HepG2 (cell line): Measurements from ENCODE around the gene NIPAL1. TPM values are rescaled to one million over a fixed set of nuclear protein-coding genes. Genes with fewer than 3 reads are reported as not detected.

Source experiments
- ATF3 ChIP-seq: sonication (generic); formaldehyde crosslinking; IDR thresholded peaks from 2 replicates; pipeline ENCODE4 v1.4.0; 2020; ENCODE audit warnings: missing genetic modification reagents
- MEIS2 ChIP-seq: sonication (generic); formaldehyde crosslinking; IDR thresholded peaks from 2 replicates; pipeline ENCODE4 v1.9.0; 2021; ENCODE audit warnings: mild to moderate bottlenecking, missing genetic modification reagents
- MIER2 ChIP-seq: IDR thresholded peaks from 2 replicates; pipeline ENCODE4 v1.6.1; 2016; ENCODE audit warnings: missing biosample characterization, missing genetic modification reagents
- PAX8 ChIP-seq: sonication (generic); formaldehyde crosslinking; IDR thresholded peaks from 2 replicates; pipeline ENCODE4 v1.8.0; 2022; ENCODE audit warnings: mild to moderate bottlenecking, missing genetic modification reagents, borderline replicate concordance
- POLR2G ChIP-seq: fragments of 200-400 bp; formaldehyde crosslinking; IDR thresholded peaks from 2 replicates; pipeline ENCODE4 v1.6.1; 2018; ENCODE audit warnings: mild to moderate bottlenecking, low read depth, low read length, moderate library complexity
- RERE ChIP-seq: IDR thresholded peaks from 2 replicates; pipeline ENCODE4 v1.6.1; 2016; ENCODE audit warnings: low read depth, missing genetic modification reagents, missing compliant biosample characterization
- SMAD1 ChIP-seq: sonication (generic); formaldehyde crosslinking; IDR thresholded peaks from 2 replicates; pipeline ENCODE4 v1.4.0; 2020; ENCODE audit warnings: missing genetic modification reagents, low read depth, mild to moderate bottlenecking, borderline replicate concordance
- TAF1 ChIP-seq: sonication (generic); formaldehyde crosslinking; IDR thresholded peaks from 2 replicates; pipeline ENCODE4 v1.4.0; 2020; ENCODE audit warnings: missing genetic modification reagents
- ZBTB42 ChIP-seq: sonication (generic); formaldehyde crosslinking; IDR thresholded peaks from 2 replicates; pipeline ENCODE4 v1.5.0; 2020; ENCODE audit warnings: mild to moderate bottlenecking, missing genetic modification reagents
- ZNF101 ChIP-seq: sonication (generic); formaldehyde crosslinking; IDR thresholded peaks from 2 replicates; pipeline ENCODE4 v1.4.0; 2020; ENCODE audit warnings: mild to moderate bottlenecking, low read depth, missing genetic modification reagents, borderline replicate concordance
- ZNF331 ChIP-seq: sonication (generic); formaldehyde crosslinking; IDR thresholded peaks from 2 replicates; pipeline ENCODE4 v1.4.0; 2020; ENCODE audit warnings: missing genetic modification reagents
- ZNF709 ChIP-seq: sonication (generic); formaldehyde crosslinking; IDR thresholded peaks from 2 replicates; pipeline ENCODE4 v1.5.0; 2020; ENCODE audit warnings: mild to moderate bottlenecking, missing genetic modification reagents
- polyA plus RNA-seq, 8 experiments: library from polyadenylated mRNA; depleted of rRNA in 3 of 8; stranded (reverse) in 7 of 8; unstranded in 1 of 8; fragments of >200 nt; fragmentation: Illumina TruSeq in 4 of 8; extraction: Trizol in 4 of 8; gene quantifications; 2 replicates each; pipeline versions ENCODE4 v1.2.1 to v1.2.3, GENCODE V29; 2011 to 2016; ENCODE audit warnings: low read depth in 4 of 8, missing spikeins in 1 of 8, mixed read lengths in 1 of 8; ENCODE audit not compliant: insufficient read depth in 1 of 8
- total RNA-seq, 5 experiments: library from RNA; depleted of rRNA; stranded (reverse); fragments of >200 nt; fragmentation: Illumina TruSeq; extraction: Trizol; gene quantifications; 2 replicates each; pipeline ENCODE4 v1.2.3, GENCODE V29; 2016; ENCODE audit warnings: low read depth in 1 of 5
- TF ChIP-seq, protein P1 (sequence below): sonication (generic); formaldehyde crosslinking; IDR thresholded peaks from 2 replicates; pipeline ENCODE4 v1.4.0; 2020; ENCODE audit warnings: mild to moderate bottlenecking, missing genetic modification reagents
- TF ChIP-seq, protein P2 (sequence below), 2 experiments: sonication (generic) in 1 of 2; formaldehyde crosslinking in 1 of 2; IDR thresholded peaks; 2 replicates each; pipeline versions ENCODE4 v1.4.0 to v1.6.1; 2016 to 2020; ENCODE audit warnings: borderline replicate concordance in 1 of 2, low read depth in 1 of 2, mild to moderate bottlenecking in 1 of 2, missing genetic modification reagents in 1 of 2

Gene NIPAL1
- total and polyA plus RNA-seq, 2 of the 13 experiments (the other 11 are each of a cell fraction or from before 2014, with no cell fraction given), result 1.4 to 3.4 TPM

- TF ChIP-seq, protein P1, sequence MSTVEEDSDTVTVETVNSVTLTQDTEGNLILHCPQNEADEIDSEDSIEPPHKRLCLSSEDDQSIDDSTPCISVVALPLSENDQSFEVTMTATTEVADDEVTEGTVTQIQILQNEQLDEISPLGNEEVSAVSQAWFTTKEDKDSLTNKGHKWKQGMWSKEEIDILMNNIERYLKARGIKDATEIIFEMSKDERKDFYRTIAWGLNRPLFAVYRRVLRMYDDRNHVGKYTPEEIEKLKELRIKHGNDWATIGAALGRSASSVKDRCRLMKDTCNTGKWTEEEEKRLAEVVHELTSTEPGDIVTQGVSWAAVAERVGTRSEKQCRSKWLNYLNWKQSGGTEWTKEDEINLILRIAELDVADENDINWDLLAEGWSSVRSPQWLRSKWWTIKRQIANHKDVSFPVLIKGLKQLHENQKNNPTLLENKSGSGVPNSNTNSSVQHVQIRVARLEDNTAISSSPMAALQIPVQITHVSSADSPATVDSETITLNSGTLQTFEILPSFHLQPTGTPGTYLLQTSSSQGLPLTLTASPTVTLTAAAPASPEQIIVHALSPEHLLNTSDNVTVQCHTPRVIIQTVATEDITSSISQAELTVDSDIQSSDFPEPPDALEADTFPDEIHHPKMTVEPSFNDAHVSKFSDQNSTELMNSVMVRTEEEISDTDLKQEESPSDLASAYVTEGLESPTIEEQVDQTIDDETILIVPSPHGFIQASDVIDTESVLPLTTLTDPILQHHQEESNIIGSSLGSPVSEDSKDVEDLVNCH (CRISPR knock-in tag), result no peak
- TF ChIP-seq RERE (CRISPR knock-in tag) (no peak), MIER2 (no peak), SMAD1 (no peak; the same call in 1 of the 2 replicates), PAX8 (CRISPR knock-in tag) (peak; percentile 38; the same call in 1 of the 2 replicates), ZNF331 (CRISPR knock-in tag) (peak; percentile 9; the same call in 1 of the 2 replicates), TAF1 (peak; percentile 56; the same call in 1 of the 2 replicates), MEIS2 (CRISPR knock-in tag) (no peak), ZNF101 (CRISPR knock-in tag) (no peak), POLR2G (peak; percentile 57), ZNF709 (CRISPR knock-in tag) (peak; percentile 78; the same call in 1 of the 2 replicates), ZBTB42 (CRISPR knock-in tag) (no peak), ATF3 (no peak)
- TF ChIP-seq, protein P2, sequence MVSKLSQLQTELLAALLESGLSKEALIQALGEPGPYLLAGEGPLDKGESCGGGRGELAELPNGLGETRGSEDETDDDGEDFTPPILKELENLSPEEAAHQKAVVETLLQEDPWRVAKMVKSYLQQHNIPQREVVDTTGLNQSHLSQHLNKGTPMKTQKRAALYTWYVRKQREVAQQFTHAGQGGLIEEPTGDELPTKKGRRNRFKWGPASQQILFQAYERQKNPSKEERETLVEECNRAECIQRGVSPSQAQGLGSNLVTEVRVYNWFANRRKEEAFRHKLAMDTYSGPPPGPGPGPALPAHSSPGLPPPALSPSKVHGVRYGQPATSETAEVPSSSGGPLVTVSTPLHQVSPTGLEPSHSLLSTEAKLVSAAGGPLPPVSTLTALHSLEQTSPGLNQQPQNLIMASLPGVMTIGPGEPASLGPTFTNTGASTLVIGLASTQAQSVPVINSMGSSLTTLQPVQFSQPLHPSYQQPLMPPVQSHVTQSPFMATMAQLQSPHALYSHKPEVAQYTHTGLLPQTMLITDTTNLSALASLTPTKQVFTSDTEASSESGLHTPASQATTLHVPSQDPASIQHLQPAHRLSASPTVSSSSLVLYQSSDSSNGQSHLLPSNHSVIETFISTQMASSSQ (IDR thresholded peaks at IDR 0.05; ENCODE audit: low read depth), result no peak
- TF ChIP-seq, protein P2 (CRISPR knock-in tag; IDR thresholded peaks at IDR 0.05; ENCODE audit: borderline replicate concordance), result no peak
These were observed at the start of gene NIPAL1, which contains the start of gene CNGA1 (continued) for GRCh38 chr4:48016141-48017107.
